Uterus (tissue), 2 donors: ENCODE measurements around the gene RASSF1.

ENCODE experiments used
- CTCF ChIP-seq, 4 experiments: fragments of 200-600 bp in 2 of 4; fragments of 450-650 bp in 2 of 4; sonication (generic) in 2 of 4; IDR thresholded peaks; one replicate each; pipeline ENCODE4 v1.5.1; 2016 to 2019; ENCODE audit warnings: antibody characterized with exemption in 4 of 4, mild to moderate bottlenecking in 2 of 4, moderate library complexity in 1 of 4
- POLR2A ChIP-seq, 2 donors: fragments of 450-650 bp; IDR thresholded peaks; one replicate each; pipeline ENCODE4 v1.6.1; 2016; ENCODE audit warnings: antibody characterized with exemption in 2 of 2, mild to moderate bottlenecking in 1 of 2, moderate library complexity in 1 of 2

GRCh38 chr3:50316657-50317242 is 23.9 kb downstream of the RASSF1 start:
- TF ChIP-seq CTCF (IDR thresholded peaks at IDR 0.05) (no peak), POLR2A (IDR thresholded peaks at IDR 0.05) (peak in 1 of 2 donors; percentile 26)
